Motor neuron (in vitro differentiated cells): ENCODE measurements around the gene PRMT7. TPM values are rescaled to one million over a fixed set of nuclear protein-coding genes. Genes with fewer than 3 reads are reported as not detected.

Source experiments
- ATAC-seq, 8 experiments: fragments of 200-7000 bp; cut with Tn5 transposase; replicated peaks in 6 of 8; 2 replicates each; pipeline ENCODE4 v1.8.0; 2021; ENCODE audit warnings: mild to moderate bottlenecking in 8 of 8, moderate library complexity in 8 of 8
- H3K27ac ChIP-seq, 2 donors: fragments of 250-450 bp; sonication (Bioruptor Pico); 2 replicates each; pipeline ENCODE4 v1.9.0; 2021; ENCODE audit warnings: antibody characterized with exemption in 2 of 2, mild to moderate bottlenecking in 2 of 2, moderate library complexity in 1 of 2
- H3K4me1 ChIP-seq, 2 donors: fragments of 250-450 bp; sonication (Bioruptor Pico); replicated peaks in 1 of 2; 2 replicates each; pipeline ENCODE4 v1.6.1; 2021; ENCODE audit warnings: antibody characterized with exemption in 2 of 2, mild to moderate bottlenecking in 2 of 2, moderate library complexity in 1 of 2
- H3K4me3 ChIP-seq, 5 donors: fragments of 250-450 bp; sonication (Bioruptor Pico); 2 replicates each; pipeline ENCODE4 v1.9.0; 2021; ENCODE audit warnings: antibody characterized with exemption in 5 of 5, mild to moderate bottlenecking in 5 of 5, moderate library complexity in 4 of 5
- WGBS, 10 experiments: fragments of 450-650 bp; shearing (Covaris generic); methylation state at CpG; one replicate each; pipeline ENCODE4 v1.0.0; 2022; 5-methylcytosine and 5-hydroxymethylcytosine counted together
- in situ Hi-C, 9 experiments: fragments of 400-800 bp; cut with MboI; loops; one replicate each; pipeline ENCODE4 v1.15.0; 2021; ENCODE audit warnings: low sequenced_read_pairs in 9 of 9, low pct_unique_long_range_greater_than_20kb in 2 of 9; ENCODE audit not compliant: unreplicated experiment in 9 of 9
- total RNA-seq, 8 experiments: library from RNA; unstranded; fragments of 300-600 nt; gene quantifications; 2 replicates each; pipeline versions ENCODE4 v1.2.3 to v1.2.4, GENCODE V29; 2022

The PRMT7 gene
- total RNA-seq, 8 experiments from 2014 or later: 28.3 to 76.4 (median 37.3) TPM

GRCh38 chr16:68396481-68396880, 85.7 kb downstream of the PRMT7 start:
- Histone ChIP-seq H3K4me1 (peaks cover 2 to 4% of the 10 kb centered on the region in 2 donors), H3K27ac (no peak overlapping the region), H3K4me3 (no peak overlapping the region)
- 10 to 69% (median 28%) methylated on average over 1 to 5 of the region's 6 CpGs; no CpG with 5 or more reads in 3 of the 10 experiments for WGBS, 10 experiments
- in situ Hi-C loops: loop anchor here in 3 of 9 experiments (10.0 to 25.0 kb wide), 2 partner anchors 108 to 116 kb away; no protein-coding TSS in a partner anchor
- peak in 5 of 8 experiments; percentile 25 to 69 (median 32) for ATAC-seq

- WGBS, 10 experiments: 0 to 100% (median 82%) methylated on average over 1 to 4 of the region's 6 CpGs; no CpG with 5 or more reads in 6 of the 10 experiments
- no peak overlapping the region for H3K27ac ChIP-seq
- H3K4me3 ChIP-seq: no peak overlapping the region
- in situ Hi-C loops: loop anchor here in 3 of 9 experiments (10.0 to 25.0 kb wide), 2 partner anchors 107 to 115 kb away; no protein-coding TSS in a partner anchor
- H3K4me1 ChIP-seq: peaks cover 7 to 8% of the 10 kb centered on the region in 2 donors
- no peak for ATAC-seq
Measured at GRCh38 chr16:68397710-68398201, 86.9 kb downstream of the PRMT7 start.

- ATAC-seq: no peak
- Histone ChIP-seq H3K27ac (no peak overlapping the region), H3K4me1 (peaks cover 8 to 14% of the 10 kb centered on the region in 2 donors), H3K4me3 (no peak overlapping the region)
- WGBS, 10 experiments: no CpG with 5 or more reads among the region's 3 CpGs
- in situ Hi-C loops: loop anchor here in 3 of 9 experiments (10.0 to 25.0 kb wide), 2 partner anchors 105 to 113 kb away; no protein-coding TSS in a partner anchor
Measured at GRCh38 chr16:68399456-68399855, 88.6 kb downstream of the PRMT7 start.

- ATAC-seq: no peak
- in situ Hi-C loops: no loop called here
- H3K27ac ChIP-seq: no peak overlapping the region
- peaks cover 8 to 14% of the 10 kb centered on the region in 2 donors for H3K4me1 ChIP-seq
- WGBS, 10 experiments: 57 to 100% (median 84%) methylated on average over 1 to 4 of the region's 5 CpGs; no CpG with 5 or more reads in 5 of the 10 experiments
- no peak overlapping the region for H3K4me3 ChIP-seq
Measured at GRCh38 chr16:68400083-68400923, 89.5 kb downstream of the PRMT7 start.

- Histone ChIP-seq H3K27ac (no peak overlapping the region), H3K4me1 (peaks cover 8 to 14% of the 10 kb centered on the region in 2 donors), H3K4me3 (no peak overlapping the region)
- WGBS, 10 experiments: 60 to 100% (median 62%) methylated on average over 1 to 2 of the region's 5 CpGs; no CpG with 5 or more reads in 7 of the 10 experiments
- in situ Hi-C loops: no loop called here
- no peak for ATAC-seq
Measured at GRCh38 chr16:68400924-68401460, 90.2 kb downstream of the PRMT7 start.

- Histone ChIP-seq H3K27ac (peak overlapping the region in 1 of 2 donors; percentile 53), H3K4me1 (peaks cover 17 to 25% of the 10 kb centered on the region in 2 donors), H3K4me3 (no peak overlapping the region)
- 20 to 100% (median 69%) methylated on average over 1 to 12 of the region's 13 CpGs for WGBS, 10 experiments
- in situ Hi-C loops: no loop called here
- ATAC-seq: peak in 7 of 8 experiments; percentile 38 to 87 (median 79)
Measured at GRCh38 chr16:68401871-68402747, 91.3 kb downstream of the PRMT7 start.

GRCh38 chr16:68402748-68403040, 91.9 kb downstream of the PRMT7 start:
- ATAC-seq: no peak
- no peak overlapping the region for H3K4me3 ChIP-seq
- H3K4me1 ChIP-seq: peaks cover 23 to 31% of the 10 kb centered on the region in 2 donors
- in situ Hi-C loops: no loop called here
- 60 to 100% (median 100%) methylated on average over 1 of the region's 3 CpGs; no CpG with 5 or more reads in 6 of the 10 experiments for WGBS, 10 experiments
- H3K27ac ChIP-seq: peak overlapping the region in 1 of 2 donors; percentile 53

GRCh38 chr16:68403177-68403576, 92.4 kb downstream of the PRMT7 start:
- Histone ChIP-seq H3K4me3 (no peak overlapping the region), H3K27ac (no peak overlapping the region), H3K4me1 (peaks cover 23 to 32% of the 10 kb centered on the region in 2 donors)
- in situ Hi-C loops: no loop called here
- WGBS, 10 experiments: 0 to 100% (median 43%) methylated on average over 1 of the region's 1 CpG; no CpG with 5 or more reads in 4 of the 10 experiments
- ATAC-seq: no peak

- Histone ChIP-seq H3K4me1 (peaks cover 26 to 36% of the 10 kb centered on the region in 2 donors), H3K27ac (no peak overlapping the region), H3K4me3 (no peak overlapping the region)
- in situ Hi-C loops: no loop called here
- ATAC-seq: no peak
- 74 to 100% (median 96%) methylated on average over 1 to 3 of the region's 3 CpGs; no CpG with 5 or more reads in 3 of the 10 experiments for WGBS, 10 experiments
Measured at GRCh38 chr16:68403704-68404103, 92.9 kb downstream of the PRMT7 start.

GRCh38 chr16:68404736-68405345, 94.0 kb downstream of the PRMT7 start:
- H3K27ac ChIP-seq: no peak overlapping the region
- WGBS, 10 experiments: 20 to 80% (median 73%) methylated on average over 3 to 8 of the region's 8 CpGs; no CpG with 5 or more reads in 5 of the 10 experiments
- H3K4me3 ChIP-seq: no peak overlapping the region
- ATAC-seq: no peak
- in situ Hi-C loops: no loop called here
- peaks cover 28 to 39% of the 10 kb centered on the region in 2 donors for H3K4me1 ChIP-seq

- WGBS, 10 experiments: 1 to 54% (median 13%) methylated on average over 2 to 11 of the region's 17 CpGs; no CpG with 5 or more reads in 3 of the 10 experiments
- ATAC-seq: peak; percentile 46 to 80 (median 62)
- in situ Hi-C loops: no loop called here
- Histone ChIP-seq H3K4me3 (peak overlapping the region in 4 of 5 donors; percentile 8 to 14 (median 10)), H3K27ac (peak overlapping the region; percentile 38 to 43), H3K4me1 (peaks cover 28 to 39% of the 10 kb centered on the region in 2 donors)
Measured at GRCh38 chr16:68406458-68407152, 95.8 kb downstream of the PRMT7 start.
